HG03565 (cell line): ENCODE data around the gene SHISA5.
"Not testable (repeated sequence)": the region's sequence is repeated elsewhere in the genome, so short reads cannot be mapped to it uniquely, and the experiment has no call there.

Experiments
- ATAC-seq: cut with Tn5 transposase; IDR thresholded peaks from one replicate; pipeline ENCODE4 v1.9.1; 2021; ENCODE audit warnings: mild to moderate bottlenecking, moderate library complexity; ENCODE audit not compliant: unreplicated experiment

The SHISA5 gene

DNA sequence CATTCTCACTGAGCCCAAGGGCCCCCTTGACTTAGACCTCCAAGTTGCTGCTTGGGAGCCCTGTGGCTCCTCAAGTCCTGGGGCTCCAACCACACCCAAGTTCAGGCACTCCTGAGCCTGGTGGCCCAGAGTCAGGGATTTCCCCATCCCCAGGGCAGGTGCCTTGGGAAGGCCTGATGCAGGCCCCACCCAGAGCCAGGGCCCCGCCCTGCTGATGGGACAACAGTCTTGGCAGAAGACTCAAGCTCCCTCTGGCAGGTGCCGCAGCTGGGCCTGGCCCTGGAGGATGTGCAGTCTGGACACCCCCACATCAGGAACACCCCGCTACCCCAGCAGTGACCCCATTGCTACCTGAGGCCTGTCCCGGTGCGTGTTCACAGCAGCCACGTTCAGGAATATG is 17.7 kb upstream of the SHISA5 start:
- no peak for ATAC-seq

GRCh38 chr3:48519277-48519643 is 15.3 kb upstream of the SHISA5 start:
- ATAC-seq: no peak

DNA sequence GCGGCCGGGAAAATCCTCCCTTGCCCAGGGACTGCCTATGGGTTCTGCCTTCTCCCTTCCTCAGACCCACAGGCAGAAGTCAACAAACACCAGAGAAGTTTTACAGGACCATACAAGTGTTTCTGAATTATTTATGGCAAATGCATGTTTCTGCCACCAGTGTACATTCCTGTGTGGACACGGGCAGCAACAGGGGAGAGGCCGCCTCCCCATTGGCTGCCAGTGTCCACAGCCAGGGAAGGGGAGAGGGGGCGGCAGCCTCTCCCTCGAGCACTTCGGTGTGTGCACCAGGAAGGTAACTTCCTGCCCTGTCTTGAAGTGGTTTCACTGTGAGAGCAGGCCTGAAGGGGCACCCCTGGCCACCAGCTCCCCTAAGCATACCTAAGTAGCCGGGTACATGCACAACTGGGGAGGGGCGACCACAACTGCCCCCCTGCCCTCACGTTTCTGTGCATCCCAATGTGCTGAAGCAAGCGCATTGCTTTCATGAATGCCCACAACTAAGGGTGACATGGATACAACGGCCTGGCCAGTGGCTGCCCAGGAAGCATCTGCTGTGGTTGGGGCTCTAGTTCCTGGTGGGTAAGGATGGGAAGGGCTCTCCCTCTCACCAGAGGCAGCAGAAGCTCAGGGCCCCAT is 14.8 kb upstream of the SHISA5 start:
- no peak for ATAC-seq

DNA sequence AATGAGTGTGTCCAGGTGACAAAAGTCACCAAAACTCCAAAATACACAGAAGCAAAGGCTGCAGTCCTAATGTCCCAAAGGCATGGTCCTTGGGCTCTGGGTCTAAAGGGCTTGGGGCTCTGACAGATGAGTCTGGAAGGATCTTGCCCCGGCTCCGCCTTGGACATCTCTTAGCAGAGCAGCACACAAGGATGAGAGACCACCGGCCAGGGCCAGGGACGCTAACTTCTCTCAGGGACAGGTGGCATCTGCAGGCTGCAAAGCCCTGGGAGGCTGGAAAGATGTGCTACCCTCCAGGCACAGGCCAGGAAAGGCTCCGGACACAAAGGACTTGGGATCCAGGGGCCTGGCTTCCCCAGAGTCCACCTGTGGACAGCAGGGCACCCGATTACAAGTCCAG is 14.1 kb upstream of the SHISA5 start:
- no peak for ATAC-seq

DNA sequence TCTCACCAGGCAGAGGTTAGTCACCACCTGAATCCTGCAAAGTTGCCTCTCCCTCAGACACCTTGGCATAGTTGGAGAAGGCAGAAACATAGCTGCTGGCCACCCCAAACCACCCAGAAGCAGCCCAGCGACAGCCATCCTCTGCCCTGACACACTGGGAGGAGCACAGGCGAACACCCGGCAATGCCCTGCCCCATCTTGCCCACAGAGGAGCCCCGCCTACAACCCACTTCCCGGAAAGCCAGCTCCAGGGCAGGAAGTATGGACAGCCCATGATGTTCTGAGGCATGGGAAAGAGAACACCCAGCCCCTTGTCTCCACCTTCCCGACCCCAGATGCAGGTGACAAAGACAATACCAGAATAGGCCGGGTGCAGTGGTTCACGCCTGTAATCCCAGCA is 12.6 kb upstream of the SHISA5 start:
- ATAC-seq: no peak

- no peak for ATAC-seq
These were observed 10.7 kb upstream of the SHISA5 start for GRCh38 chr3:48514431-48515227.

- no peak for ATAC-seq
These were observed 7.6 kb upstream of the SHISA5 start for GRCh38 chr3:48511551-48511950.

- no peak for ATAC-seq
These were observed 3.5 kb upstream of the SHISA5 start for GRCh38 chr3:48507256-48508061.

GRCh38 chr3:48505968-48506504 is 2.1 kb upstream of the SHISA5 start:
- no peak for ATAC-seq

DNA sequence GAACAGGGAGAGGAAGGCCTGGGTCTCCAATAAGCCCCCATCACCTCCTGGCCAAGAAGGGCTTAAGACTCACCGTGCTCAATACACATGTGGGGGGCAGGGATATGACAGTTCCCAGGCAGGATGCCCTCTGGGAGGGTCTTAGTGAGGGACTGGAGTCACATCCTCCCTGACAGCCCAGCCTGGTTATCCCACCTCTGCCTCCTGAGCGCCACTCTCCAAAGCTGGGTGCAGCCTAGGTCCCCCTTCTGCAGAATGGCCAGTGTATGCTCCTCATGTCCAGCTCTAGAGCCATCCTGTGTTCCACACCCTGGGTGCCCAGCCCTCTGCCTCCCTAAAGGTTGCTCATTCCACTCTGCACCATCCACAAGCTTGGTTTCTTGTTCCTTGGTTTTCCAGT is 1.2 kb upstream of the SHISA5 start:
- ATAC-seq: no peak

DNA sequence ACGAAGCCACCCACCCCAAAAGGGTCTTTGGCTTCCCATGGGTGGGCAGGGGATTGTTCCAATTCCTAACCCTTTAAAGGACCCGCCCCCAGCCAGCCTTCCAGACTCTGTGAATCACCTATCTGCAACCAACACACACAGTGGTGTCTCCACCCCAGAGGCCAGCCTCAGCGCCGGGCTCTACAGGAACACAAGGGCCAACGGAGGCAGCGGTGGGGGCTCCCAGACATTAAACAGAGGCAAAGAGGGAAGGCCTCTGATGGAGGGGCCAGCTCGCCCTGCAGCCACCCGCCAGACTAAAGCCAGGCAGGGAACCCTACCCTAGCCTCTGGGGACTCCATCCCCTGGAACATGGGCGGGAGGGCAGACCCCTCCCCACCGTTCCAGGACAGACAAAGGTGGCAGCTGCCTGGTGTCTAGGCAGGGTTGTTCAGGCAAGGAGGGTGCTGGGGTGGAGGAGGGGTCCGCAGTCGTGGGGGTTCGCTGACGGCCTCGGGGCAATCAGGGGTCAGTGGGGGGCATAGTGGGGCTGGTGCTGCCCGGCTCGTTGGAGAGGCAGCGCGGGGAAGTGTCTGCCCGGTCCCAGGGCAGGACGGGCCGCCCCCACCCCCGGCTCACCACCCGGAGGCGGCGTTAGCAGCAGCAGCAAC is 448 bp downstream of the SHISA5 start:
- ATAC-seq: no peak

DNA sequence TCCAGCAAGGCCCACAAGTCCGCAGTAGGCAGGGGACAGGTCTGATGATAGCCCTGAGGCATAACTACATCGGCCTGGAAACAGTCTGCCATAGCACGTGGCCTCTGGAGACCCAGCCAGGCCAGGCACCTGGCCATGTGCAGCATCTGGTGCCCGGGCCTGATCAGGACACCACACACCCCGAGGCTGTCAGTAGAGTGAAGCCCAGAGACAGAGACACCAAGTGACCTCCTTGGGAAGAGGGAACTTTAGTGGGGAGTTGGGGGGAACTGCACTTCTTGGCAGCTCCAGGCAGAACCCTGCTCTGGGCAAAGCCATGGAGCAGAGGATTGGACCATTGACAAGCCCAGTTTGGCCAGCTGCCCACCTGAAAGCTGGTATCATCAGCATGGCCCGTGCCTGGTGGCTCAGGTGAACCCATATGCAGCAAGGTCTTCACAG is 1.2 kb downstream of the SHISA5 start:
- no peak for ATAC-seq

DNA sequence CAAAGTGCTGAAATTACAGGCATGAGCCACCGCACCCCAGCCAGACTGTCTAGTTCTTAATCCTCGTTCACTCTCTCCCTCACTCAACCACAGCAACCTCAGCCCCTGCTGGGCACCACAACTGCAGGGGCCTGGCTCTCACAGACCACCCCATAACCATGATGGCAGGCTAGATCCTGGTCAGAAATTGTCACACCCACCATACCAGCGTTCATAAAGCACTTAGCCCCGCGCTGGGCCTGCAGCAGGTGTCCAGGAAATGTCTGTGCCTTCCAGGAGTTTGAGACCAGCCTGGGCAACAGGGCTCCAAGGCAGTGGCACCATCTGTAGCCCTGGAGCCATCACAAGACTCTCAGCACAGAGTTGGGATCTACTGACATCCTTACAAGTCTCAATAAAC is 1.9 kb downstream of the SHISA5 start:
- ATAC-seq: no peak

- no peak for ATAC-seq
These were observed 2.8 kb downstream of the SHISA5 start for GRCh38 chr3:48501196-48501595.

DNA sequence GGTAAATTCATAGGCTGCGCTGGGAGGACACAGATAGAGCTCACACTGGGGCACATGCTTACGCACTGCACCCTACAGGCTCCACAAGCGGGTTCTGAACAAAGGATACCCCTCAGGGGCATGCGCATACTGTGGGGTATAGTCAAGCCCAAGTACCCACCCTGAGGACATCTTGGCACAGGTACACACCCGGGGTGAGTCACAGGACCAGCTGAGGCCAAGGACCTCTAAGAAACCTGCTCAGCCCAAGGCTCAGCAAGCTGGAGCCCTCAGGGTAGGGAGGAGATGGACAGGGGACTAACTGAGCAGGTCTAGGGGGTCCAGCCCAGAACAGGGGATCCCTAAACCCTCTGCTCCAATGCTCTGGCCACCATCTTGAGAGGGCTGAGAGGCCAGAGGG is 3.3 kb downstream of the SHISA5 start:
- no peak for ATAC-seq

- no peak for ATAC-seq
These were observed 10.8 kb downstream of the SHISA5 start for GRCh38 chr3:48493203-48493501.

- no peak for ATAC-seq
These were observed 11.3 kb downstream of the SHISA5 start for GRCh38 chr3:48492461-48493202.

GRCh38 chr3:48486952-48487351 is 17.0 kb downstream of the SHISA5 start:
- ATAC-seq: no peak

GRCh38 chr3:48482822-48483221 is 21.2 kb downstream of the SHISA5 start:
- not testable (repeated sequence) for ATAC-seq

GRCh38 chr3:48480891-48481290 is 23.1 kb downstream of the SHISA5 start:
- not testable (repeated sequence) for ATAC-seq
